Measurements from ENCODE around the gene PROM1. TPM values are rescaled to one million over a fixed set of nuclear protein-coding genes. Genes with fewer than 3 reads are reported as not detected.

The PROM1 gene
- total and polyA plus RNA-seq, 2 experiments from 2014 or later: 36.6 to 66.6 TPM

DNA sequence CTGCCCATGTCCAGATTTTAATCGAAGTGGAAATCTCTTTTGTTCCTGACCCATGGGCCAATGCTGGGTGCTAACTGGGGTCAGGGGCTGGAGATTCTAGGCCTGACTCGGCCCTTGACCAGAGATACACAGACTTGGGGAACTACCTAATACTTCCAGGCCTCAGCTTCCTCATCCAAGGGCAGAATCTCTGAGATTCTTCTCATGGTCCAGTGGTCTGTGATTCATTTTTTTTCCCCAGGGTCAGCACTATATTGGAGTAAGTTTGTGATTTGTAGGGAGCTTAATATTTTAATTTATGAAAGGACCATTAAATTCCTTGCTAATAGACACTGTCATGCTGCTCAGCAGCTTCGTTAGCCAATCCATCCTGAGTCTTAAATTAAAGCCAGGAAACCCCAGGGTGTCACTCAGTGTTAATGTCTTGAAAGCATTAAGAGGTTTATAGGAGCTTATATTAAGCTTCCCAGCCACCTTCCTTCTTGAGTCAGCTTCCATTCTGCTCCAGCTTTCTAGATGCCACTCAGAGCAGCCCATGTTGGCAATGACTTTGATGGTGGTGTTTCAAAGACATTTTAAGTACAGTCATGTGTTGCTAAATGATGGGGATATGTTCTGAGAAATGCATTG lies 27.0 kb upstream of the PROM1 start:
- Histone ChIP-seq H2AFZ (no peak overlapping the region), H3K9me2 (ENCODE audit: insufficient read depth) (no peaks in the 10 kb centered on the region), H3K27ac (ENCODE audit: low read depth) (no peak overlapping the region), H3F3A (replicated peaks; ENCODE audit: low read depth) (no peaks in the 10 kb centered on the region), H3K27me3 (ENCODE audit: insufficient read depth) (no peaks in the 10 kb centered on the region), H3K36me3 (ENCODE audit: insufficient read depth) (no peaks in the 10 kb centered on the region), H3K4me3 (no peak overlapping the region), H3K79me2 (replicated peaks; ENCODE audit: insufficient read depth) (no peaks in the 10 kb centered on the region), H3K4me2 (no peak overlapping the region), H3K4me1 (ENCODE audit: insufficient read depth) (no peaks in the 10 kb centered on the region), H4K20me1 (replicated peaks; ENCODE audit: insufficient read depth) (no peaks in the 10 kb centered on the region)
- Mint-ChIP-seq H3K36me3 (ENCODE audit: low read depth) (no peaks in the 10 kb centered on the region), H3K27me3 (ENCODE audit: insufficient read depth, low read depth, poor library complexity) (peaks cover 5% of the 10 kb centered on the region), H3K4me3 (no peak overlapping the region), H3K9me3 (no peaks in the 10 kb centered on the region), H3K27ac (no peak overlapping the region), H3K4me1 (no peaks in the 10 kb centered on the region; the same call in 2 of the 3 replicates)
- no peak for ATAC-seq
- no peak for DNase-seq (ENCODE audit: low spot score)
- no peak for TF ChIP-seq STAT1 (IDR thresholded peaks at IDR 0.05; ENCODE audit: unreplicated experiment)
- TF ChIP-seq CREB1 (CRISPR knock-in tag; IDR thresholded peaks at IDR 0.05; ENCODE audit: low read depth): no peak
- TF ChIP-seq, protein P1, sequence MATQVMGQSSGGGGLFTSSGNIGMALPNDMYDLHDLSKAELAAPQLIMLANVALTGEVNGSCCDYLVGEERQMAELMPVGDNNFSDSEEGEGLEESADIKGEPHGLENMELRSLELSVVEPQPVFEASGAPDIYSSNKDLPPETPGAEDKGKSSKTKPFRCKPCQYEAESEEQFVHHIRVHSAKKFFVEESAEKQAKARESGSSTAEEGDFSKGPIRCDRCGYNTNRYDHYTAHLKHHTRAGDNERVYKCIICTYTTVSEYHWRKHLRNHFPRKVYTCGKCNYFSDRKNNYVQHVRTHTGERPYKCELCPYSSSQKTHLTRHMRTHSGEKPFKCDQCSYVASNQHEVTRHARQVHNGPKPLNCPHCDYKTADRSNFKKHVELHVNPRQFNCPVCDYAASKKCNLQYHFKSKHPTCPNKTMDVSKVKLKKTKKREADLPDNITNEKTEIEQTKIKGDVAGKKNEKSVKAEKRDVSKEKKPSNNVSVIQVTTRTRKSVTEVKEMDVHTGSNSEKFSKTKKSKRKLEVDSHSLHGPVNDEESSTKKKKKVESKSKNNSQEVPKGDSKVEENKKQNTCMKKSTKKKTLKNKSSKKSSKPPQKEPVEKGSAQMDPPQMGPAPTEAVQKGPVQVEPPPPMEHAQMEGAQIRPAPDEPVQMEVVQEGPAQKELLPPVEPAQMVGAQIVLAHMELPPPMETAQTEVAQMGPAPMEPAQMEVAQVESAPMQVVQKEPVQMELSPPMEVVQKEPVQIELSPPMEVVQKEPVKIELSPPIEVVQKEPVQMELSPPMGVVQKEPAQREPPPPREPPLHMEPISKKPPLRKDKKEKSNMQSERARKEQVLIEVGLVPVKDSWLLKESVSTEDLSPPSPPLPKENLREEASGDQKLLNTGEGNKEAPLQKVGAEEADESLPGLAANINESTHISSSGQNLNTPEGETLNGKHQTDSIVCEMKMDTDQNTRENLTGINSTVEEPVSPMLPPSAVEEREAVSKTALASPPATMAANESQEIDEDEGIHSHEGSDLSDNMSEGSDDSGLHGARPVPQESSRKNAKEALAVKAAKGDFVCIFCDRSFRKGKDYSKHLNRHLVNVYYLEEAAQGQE (IDR thresholded peaks at IDR 0.05; ENCODE audit: unreplicated experiment): no peak

DNA sequence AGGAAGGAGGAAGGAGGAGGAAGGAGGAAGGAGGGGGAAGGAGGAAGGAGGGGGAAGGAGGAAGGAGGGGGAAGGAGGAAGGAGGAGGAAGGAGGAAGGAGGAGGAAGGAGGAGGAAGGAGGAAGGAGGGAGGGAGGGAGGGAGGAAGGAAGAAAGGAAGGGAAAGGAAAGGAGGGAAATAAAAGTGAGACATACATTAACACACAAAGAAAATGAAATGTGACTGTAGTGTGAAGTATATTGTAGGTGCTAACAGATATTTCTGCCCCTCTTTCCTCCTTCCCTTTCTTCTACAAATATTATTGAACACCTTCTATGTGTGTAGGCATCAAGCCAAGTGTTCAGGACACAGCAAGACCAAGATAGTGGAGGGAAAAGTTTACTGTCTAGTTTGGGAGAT lies 26.4 kb upstream of the PROM1 start:
- Mint-ChIP-seq H3K4me1 (no peaks in the 10 kb centered on the region; the same call in 2 of the 3 replicates), H3K27me3 (ENCODE audit: insufficient read depth, low read depth, poor library complexity) (peaks cover 5% of the 10 kb centered on the region), H3K4me3 (no peak overlapping the region), H3K27ac (no peak overlapping the region), H3K9me3 (no peaks in the 10 kb centered on the region), H3K36me3 (ENCODE audit: low read depth) (no peaks in the 10 kb centered on the region)
- no peaks in the 10 kb centered on the region for H3K9me2 ChIP-seq (ENCODE audit: insufficient read depth)
- DNase-seq (ENCODE audit: low spot score): no peak
- H3K27me3 ChIP-seq (ENCODE audit: insufficient read depth): no peaks in the 10 kb centered on the region
- H3K4me1 ChIP-seq (ENCODE audit: insufficient read depth): no peaks in the 10 kb centered on the region
- H3K4me2 ChIP-seq: no peak overlapping the region
- no peaks in the 10 kb centered on the region for H4K20me1 ChIP-seq (replicated peaks; ENCODE audit: insufficient read depth)
- H3K79me2 ChIP-seq (replicated peaks; ENCODE audit: insufficient read depth): no peaks in the 10 kb centered on the region
- no peak overlapping the region for H3K27ac ChIP-seq (ENCODE audit: low read depth)
- no peak overlapping the region for H3K4me3 ChIP-seq
- no peak for ATAC-seq
- H3F3A ChIP-seq (replicated peaks; ENCODE audit: low read depth): no peaks in the 10 kb centered on the region
- no peak overlapping the region for H2AFZ ChIP-seq
- H3K36me3 ChIP-seq (ENCODE audit: insufficient read depth): no peaks in the 10 kb centered on the region
- TF ChIP-seq STAT1 (IDR thresholded peaks at IDR 0.05; ENCODE audit: unreplicated experiment) (no peak), ZNF114 (CRISPR knock-in tag; IDR thresholded peaks at IDR 0.05) (no peak), JUNB (IDR thresholded peaks at IDR 0.05; ENCODE audit: unreplicated experiment) (no peak), EZH2phosphoT487 (IDR thresholded peaks at IDR 0.05; ENCODE audit: unreplicated experiment) (no peak), POLR2AphosphoS5 (IDR thresholded peaks at IDR 0.05; ENCODE audit: low read depth) (no peak), CREB1 (CRISPR knock-in tag; IDR thresholded peaks at IDR 0.05; ENCODE audit: low read depth) (no peak), NANOG (IDR thresholded peaks at IDR 0.05; ENCODE audit: borderline replicate concordance) (no peak)
- TF ChIP-seq, protein P2, sequence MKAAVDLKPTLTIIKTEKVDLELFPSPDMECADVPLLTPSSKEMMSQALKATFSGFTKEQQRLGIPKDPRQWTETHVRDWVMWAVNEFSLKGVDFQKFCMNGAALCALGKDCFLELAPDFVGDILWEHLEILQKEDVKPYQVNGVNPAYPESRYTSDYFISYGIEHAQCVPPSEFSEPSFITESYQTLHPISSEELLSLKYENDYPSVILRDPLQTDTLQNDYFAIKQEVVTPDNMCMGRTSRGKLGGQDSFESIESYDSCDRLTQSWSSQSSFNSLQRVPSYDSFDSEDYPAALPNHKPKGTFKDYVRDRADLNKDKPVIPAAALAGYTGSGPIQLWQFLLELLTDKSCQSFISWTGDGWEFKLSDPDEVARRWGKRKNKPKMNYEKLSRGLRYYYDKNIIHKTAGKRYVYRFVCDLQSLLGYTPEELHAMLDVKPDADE (IDR thresholded peaks at IDR 0.05): no peak
- TF ChIP-seq, protein P3, sequence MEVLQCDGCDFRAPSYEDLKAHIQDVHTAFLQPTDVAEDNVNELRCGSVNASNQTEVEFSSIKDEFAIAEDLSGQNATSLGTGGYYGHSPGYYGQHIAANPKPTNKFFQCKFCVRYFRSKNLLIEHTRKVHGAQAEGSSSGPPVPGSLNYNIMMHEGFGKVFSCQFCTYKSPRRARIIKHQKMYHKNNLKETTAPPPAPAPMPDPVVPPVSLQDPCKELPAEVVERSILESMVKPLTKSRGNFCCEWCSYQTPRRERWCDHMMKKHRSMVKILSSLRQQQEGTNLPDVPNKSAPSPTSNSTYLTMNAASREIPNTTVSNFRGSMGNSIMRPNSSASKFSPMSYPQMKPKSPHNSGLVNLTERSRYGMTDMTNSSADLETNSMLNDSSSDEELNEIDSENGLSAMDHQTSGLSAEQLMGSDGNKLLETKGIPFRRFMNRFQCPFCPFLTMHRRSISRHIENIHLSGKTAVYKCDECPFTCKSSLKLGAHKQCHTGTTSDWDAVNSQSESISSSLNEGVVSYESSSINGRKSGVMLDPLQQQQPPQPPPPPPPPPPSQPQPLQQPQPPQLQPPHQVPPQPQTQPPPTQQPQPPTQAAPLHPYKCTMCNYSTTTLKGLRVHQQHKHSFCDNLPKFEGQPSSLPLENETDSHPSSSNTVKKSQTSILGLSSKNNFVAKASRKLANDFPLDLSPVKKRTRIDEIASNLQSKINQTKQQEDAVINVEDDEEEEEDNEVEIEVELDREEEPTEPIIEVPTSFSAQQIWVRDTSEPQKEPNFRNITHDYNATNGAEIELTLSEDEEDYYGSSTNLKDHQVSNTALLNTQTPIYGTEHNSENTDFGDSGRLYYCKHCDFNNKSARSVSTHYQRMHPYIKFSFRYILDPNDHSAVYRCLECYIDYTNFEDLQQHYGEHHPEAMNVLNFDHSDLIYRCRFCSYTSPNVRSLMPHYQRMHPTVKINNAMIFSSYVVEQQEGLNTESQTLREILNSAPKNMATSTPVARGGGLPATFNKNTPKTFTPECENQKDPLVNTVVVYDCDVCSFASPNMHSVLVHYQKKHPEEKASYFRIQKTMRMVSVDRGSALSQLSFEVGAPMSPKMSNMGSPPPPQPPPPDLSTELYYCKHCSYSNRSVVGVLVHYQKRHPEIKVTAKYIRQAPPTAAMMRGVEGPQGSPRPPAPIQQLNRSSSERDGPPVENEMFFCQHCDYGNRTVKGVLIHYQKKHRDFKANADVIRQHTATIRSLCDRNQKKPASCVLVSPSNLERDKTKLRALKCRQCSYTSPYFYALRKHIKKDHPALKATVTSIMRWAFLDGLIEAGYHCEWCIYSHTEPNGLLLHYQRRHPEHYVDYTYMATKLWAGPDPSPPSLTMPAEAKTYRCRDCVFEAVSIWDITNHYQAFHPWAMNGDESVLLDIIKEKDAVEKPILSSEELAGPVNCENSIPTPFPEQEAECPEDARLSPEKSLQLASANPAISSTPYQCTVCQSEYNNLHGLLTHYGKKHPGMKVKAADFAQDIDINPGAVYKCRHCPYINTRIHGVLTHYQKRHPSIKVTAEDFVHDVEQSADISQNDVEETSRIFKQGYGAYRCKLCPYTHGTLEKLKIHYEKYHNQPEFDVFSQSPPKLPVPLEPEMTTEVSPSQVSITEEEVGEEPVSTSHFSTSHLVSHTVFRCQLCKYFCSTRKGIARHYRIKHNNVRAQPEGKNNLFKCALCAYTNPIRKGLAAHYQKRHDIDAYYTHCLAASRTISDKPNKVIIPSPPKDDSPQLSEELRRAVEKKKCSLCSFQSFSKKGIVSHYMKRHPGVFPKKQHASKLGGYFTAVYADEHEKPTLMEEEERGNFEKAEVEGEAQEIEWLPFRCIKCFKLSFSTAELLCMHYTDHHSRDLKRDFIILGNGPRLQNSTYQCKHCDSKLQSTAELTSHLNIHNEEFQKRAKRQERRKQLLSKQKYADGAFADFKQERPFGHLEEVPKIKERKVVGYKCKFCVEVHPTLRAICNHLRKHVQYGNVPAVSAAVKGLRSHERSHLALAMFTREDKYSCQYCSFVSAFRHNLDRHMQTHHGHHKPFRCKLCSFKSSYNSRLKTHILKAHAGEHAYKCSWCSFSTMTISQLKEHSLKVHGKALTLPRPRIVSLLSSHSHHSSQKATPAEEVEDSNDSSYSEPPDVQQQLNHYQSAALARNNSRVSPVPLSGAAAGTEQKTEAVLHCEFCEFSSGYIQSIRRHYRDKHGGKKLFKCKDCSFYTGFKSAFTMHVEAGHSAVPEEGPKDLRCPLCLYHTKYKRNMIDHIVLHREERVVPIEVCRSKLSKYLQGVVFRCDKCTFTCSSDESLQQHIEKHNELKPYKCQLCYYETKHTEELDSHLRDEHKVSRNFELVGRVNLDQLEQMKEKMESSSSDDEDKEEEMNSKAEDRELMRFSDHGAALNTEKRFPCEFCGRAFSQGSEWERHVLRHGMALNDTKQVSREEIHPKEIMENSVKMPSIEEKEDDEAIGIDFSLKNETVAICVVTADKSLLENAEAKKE (CRISPR knock-in tag; IDR thresholded peaks at IDR 0.05): no peak
